GM13976 (cell line): Measurements from ENCODE around the gene AFAP1L2.

Source experiments
- DNase-seq: peaks from one replicate; pipeline ENCODE4 v3.0.0; 2012; ENCODE audit warnings: low spot score
- CTCF ChIP-seq: IDR thresholded peaks from 2 replicates; pipeline ENCODE4 v1.5.1; 2012; ENCODE audit warnings: borderline replicate concordance, mild to moderate bottlenecking; ENCODE audit not compliant: insufficient read depth; ENCODE audit errors: extremely low read depth, missing control alignments, control extremely low read depth
- in situ Hi-C: fragments of 300-500 bp; cut with MboI; formaldehyde crosslinking; loops from one replicate; pipeline ENCODE4 v1.12.0; 2022; ENCODE audit warnings: low sequenced_read_pairs, mixed read lengths, inconsistent platforms; ENCODE audit not compliant: unreplicated experiment

AFAP1L2 gene

DNA sequence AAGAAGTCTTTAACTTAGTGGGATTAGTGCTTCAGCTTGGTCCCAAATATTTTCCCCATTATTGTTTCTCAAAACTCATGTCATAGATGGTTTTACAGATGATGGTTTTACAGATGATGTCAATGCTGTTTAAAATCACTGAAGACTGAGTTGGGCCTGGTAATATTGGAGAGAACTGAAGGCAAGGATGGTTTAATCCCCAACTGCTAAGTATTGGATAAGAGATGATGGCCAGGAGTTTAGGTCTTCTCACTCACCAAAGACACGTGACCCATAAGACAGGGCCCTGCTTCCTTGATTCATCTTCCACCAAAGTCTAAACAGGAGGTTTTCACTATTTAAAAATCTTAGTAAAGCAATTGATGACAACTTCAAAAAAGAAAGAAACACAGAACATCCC, 108.9 kb downstream of the AFAP1L2 start:
- in situ Hi-C loops: loop anchor here (25.0 kb wide), 1 partner anchor 842 kb away; no protein-coding TSS in a partner anchor
- no peak for TF ChIP-seq CTCF
- DNase-seq: no peak

DNA sequence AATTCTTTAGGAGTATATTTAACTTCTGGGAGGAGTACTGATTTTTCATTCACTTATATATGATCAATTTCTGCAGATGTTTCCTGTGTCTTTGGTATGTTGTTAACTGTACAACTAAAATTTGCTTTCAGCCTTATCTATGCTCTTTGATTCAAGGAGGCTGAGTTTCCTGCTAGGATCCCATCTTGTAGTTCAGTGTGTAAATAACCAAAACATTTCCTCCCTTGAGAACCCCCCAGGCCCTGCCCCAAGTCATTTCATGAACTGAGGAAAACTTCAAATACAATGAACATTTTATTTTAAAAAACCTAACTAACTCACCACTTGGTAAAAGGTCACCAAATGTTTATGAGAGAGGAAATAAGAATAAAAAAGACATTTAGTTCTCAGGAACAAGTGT, 109.8 kb downstream of the AFAP1L2 start:
- TF ChIP-seq CTCF: no peak
- in situ Hi-C loops: loop anchor here (25.0 kb wide), 1 partner anchor 843 kb away; no protein-coding TSS in a partner anchor
- DNase-seq: no peak

- in situ Hi-C loops: loop anchor here (25.0 kb wide), 1 partner anchor 844 kb away; no protein-coding TSS in a partner anchor
- DNase-seq: no peak
- no peak for TF ChIP-seq CTCF
These were observed 111.2 kb downstream of the AFAP1L2 start for GRCh38 chr10:114293075-114293474.

- TF ChIP-seq CTCF: no peak
- DNase-seq: no peak
- in situ Hi-C loops: loop anchor here (25.0 kb wide), 1 partner anchor 846 kb away; no protein-coding TSS in a partner anchor
These were observed 112.8 kb downstream of the AFAP1L2 start for GRCh38 chr10:114291516-114291915.

DNA sequence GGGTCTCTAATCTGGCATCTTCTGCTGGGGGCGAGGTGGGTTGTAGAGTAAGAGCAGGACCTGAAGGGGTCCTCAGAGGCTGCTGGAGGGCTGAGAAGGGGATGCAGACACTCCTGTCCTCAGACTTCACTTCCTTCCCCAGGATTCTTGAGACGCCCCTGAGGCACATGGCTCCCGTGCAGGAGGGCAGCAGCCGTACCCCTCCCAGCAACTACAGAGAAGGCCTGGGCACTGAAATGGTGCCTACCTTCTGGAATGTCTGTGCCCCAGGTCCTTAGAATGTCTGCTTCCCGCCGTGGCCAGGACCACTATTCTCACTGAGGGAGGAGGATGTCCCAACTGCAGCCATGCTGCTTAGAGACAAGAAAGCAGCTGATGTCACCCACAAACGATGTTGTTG, 113.2 kb downstream of the AFAP1L2 start:
- in situ Hi-C loops: loop anchor here (25.0 kb wide), 1 partner anchor 846 kb away; no protein-coding TSS in a partner anchor
- TF ChIP-seq CTCF: no peak
- DNase-seq: no peak

- in situ Hi-C loops: loop anchor here (25.0 kb wide), 1 partner anchor 847 kb away; no protein-coding TSS in a partner anchor
- no peak for DNase-seq
These were observed 114.3 kb downstream of the AFAP1L2 start for GRCh38 chr10:114290038-114290437.

More at GRCh38 chr10:114290038-114290437, 114.3 kb downstream of the AFAP1L2 start:
- no peak for TF ChIP-seq CTCF
